Measurements from ENCODE around the gene IL1R2. TPM values are rescaled to one million over a fixed set of nuclear protein-coding genes. Genes with fewer than 3 reads are reported as not detected.
A peak's percentile ranks its signal among the peaks of the same experiment; 100 is the strongest.

IL1R2 gene
- total RNA-seq, 2 donors from 2014 or later, result 3.9 to 8.3 TPM

GRCh38 chr2:102029952-102030351 is 38.2 kb downstream of the IL1R2 start:
- no peak for ATAC-seq
- no peak for DNase-seq
- intact Hi-C loops (cut with DNase I), result no loop called here

- intact Hi-C loops (cut with DNase I), result no loop called here
- ATAC-seq (no peak), DNase-seq (no peak)
Measured at GRCh38 chr2:102030502-102030854, 38.7 kb downstream of the IL1R2 start.

- intact Hi-C loops (cut with DNase I), result no loop called here
- DNase-seq, result no peak
Measured at GRCh38 chr2:102030855-102031527, 39.2 kb downstream of the IL1R2 start.

DNA sequence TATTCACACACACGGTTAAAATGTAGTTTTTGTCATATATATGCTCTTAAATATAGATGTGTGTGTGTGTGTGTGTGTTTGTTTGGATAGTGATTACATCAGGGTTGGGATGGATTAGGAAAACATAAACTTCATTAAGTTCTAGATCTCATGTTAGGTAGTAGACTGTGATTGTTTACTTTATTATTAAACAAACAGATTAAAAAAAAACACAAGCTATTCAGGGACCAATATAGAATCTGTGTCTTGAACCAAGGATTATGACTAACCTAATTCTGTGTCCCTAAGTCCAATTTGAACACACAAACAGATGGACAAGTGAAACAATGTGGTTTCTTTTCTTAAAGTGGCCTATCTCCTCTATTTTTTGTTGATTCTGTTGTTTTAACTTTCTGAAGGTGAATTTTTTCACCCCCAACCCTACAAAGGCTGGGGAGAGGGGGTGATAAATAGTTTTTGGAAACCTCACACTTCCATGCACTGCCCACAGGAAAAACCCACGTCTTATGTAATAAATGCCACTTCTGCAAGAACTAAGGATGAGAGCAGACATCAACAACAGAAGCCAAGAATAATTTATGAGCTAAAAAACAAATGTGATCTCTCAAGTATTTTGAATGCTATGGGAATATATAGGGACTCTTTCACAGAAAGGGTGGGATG is 40.7 kb downstream of the IL1R2 start:
- DNase-seq (no peak), ATAC-seq (no peak)
- intact Hi-C loops (cut with DNase I), result no loop called here

More at GRCh38 chr2:102030855-102031527, 39.2 kb downstream of the IL1R2 start:
- ATAC-seq, result no peak

DNA sequence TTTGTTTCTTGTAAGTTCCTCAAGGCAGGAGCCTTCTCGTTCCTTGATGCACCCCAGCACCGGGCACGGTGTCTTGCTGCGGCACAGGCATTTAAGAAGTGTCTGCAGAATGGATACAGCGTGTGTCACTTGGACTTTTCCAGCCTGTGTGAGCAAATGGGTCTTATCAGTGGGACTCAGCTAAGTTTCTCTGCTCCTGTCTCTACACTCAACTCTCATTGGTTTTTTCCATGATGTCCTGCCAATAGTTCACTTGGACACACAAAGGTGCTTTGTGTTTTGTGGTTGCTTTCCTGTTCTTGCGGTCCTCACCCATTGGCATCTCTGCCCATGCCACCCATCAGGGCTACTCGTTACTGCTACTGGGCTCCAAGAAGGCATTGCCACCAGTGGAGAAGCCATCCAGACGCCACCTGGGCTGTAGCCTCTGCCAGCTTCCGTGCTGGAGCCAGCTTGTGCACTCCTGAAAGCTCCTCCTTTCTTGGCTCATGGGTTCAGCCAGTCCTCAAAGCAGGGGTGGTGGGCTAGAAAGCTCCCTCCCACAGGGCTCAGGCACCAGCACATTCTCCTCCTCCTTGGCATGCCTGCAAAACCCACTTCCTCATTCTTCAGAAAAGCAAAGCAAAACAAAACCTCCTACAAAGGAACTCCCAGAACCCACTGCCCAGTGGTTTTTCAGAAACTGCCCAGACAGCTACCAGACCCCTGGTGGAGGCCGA is 41.4 kb downstream of the IL1R2 start:
- intact Hi-C loops (cut with DNase I), result no loop called here
- ATAC-seq (peak; percentile 78 to 87), DNase-seq (peak; percentile 69)

GRCh38 chr2:102033750-102034682 is 42.3 kb downstream of the IL1R2 start:
- ATAC-seq, result peak in 1 of 2 donors; percentile 34
- intact Hi-C loops (cut with DNase I), result no loop called here
- no peak for DNase-seq

DNA sequence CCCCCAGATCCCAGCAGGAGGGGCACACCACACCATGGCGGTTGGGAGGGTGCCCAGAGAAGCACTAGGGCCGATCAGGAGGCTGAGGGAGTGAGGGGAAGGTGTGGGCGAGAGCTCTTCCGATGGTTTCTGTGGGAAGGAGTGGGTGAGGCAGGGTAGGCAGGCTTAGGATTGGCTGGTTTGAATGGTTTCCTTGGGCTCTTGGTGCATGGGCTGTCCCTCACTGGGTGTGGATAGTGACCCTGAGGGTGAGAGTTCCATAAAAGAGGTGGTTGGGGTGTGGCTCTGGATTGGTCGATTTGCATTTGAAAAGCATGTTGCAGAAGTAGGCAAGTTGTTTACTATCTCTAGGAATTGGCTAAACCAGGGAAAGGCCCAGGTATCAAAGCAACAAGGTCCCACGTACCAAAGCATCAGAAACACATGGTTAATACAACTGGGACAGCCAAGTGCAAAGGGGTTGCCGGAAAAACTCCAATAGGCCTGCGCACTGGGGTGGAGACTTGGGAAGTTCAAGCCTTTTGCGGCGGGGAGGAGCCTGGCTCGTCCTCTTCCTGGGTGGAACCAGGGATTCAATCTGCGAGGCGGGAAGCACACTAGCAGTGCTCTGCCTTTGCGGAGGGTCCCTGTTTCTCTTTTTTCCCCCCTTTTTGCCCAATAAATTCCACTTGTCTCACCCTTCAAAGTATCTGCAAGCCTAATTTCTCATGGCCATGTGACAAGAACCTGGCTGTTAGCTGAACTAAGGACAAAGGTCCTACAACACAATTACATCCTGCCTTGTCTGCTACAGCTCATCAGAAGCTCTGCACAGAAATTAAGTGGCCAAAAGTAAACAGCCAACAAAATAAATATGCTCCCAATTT is 43.2 kb downstream of the IL1R2 start:
- ATAC-seq, result no peak
- peak; percentile 31 for DNase-seq
- intact Hi-C loops (cut with DNase I), result no loop called here

GRCh38 chr2:102037681-102038080 is 45.9 kb downstream of the IL1R2 start:
- peak; percentile 28 for DNase-seq

GRCh38 chr2:102040229-102040628 is 48.5 kb downstream of the IL1R2 start:
- intact Hi-C loops (cut with DNase I), result no loop called here
- no peak for ATAC-seq
- no peak for DNase-seq

More at GRCh38 chr2:102037681-102038080, 45.9 kb downstream of the IL1R2 start:
- intact Hi-C loops (cut with DNase I), result no loop called here
- peak; percentile 61 to 64 for ATAC-seq

DNA sequence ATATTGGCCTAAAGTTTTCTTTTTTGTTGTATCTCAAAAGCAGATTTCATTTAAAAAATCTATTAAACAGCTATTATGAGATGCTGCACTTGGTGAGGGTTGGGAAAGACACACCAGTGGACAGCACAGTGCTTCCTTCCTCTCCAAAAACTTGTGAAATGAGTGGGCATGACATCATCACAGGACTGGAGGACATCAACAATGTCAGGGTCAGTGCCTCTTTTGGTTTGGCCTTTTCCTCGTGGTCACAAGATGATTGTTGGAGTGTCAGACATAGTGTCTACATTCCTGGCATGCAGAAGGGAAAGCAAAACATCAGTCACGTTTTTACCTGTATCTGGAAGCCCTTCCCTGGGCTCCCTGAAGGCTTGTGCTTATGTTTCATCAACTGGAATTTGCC is 49.6 kb downstream of the IL1R2 start:
- peak in 1 of 2 donors; percentile 62 for ATAC-seq
- no peak for DNase-seq
- intact Hi-C loops (cut with DNase I), result no loop called here

DNA sequence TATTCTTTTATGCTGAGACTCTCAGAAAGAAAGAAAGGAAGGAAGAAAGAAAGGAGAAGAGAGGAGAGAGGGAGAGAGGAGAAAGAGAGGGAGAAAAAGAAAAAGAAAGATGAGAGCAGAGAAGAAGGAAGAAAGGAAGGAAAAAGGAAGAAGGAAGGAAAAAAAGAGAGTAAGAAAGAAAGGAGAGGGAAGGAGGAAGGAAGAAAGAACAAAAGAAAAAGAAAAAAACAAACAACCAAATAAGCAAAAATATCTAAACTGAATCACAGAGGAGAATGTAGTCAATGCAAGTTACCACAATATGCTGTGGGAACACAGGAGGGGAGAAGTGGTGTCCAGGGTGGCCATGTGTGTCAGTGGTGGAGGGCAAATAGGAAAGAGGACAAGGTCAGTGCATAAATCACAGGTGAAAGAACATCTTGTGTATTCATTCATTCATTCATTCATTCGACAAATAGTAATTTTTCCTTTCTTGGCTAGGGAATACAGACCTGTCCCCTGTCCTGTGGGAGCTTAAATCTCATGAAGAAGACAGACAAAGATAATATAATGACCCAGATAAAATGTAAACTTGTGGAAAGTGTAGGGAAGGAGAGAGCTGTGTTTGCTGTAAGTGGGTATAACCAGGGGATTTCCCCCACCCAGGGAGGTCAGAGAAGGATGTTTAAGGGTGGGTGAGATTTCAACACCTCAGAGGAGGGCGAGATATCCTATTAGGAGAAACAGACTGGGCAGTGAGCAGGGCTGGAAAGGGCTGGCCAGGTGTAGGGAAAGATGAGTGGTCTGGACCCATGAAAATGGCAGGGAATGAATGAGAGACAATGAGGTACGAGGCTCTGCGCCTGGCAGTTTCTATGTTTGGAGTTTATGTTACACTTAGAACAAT is 50.7 kb downstream of the IL1R2 start:
- ATAC-seq, result no peak
- DNase-seq, result no peak
- intact Hi-C loops (cut with DNase I), result no loop called here

DNA sequence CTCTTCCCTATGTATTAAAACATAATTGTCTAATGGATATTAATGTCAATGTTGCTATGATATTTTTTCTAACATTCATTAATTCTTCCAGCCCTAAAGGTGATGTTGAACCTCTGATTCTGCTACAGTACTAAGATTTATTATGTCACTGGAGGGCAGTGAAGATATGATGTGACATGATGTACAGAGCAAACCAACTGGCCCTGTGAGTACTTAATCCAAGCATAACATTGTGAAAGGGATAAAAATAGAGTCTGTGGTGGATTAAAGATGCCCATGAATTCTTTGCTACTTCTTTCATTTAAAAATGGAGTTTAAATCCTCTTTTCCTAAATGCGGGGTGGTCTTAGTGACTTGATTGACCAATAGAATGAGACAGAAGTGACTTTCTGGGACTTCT is 51.8 kb downstream of the IL1R2 start:
- ATAC-seq (no peak), DNase-seq (no peak)
- intact Hi-C loops (cut with DNase I), result no loop called here

- DNase-seq (no peak), ATAC-seq (no peak)
- intact Hi-C loops (cut with DNase I), result no loop called here
Measured at GRCh38 chr2:102044235-102044896, 52.6 kb downstream of the IL1R2 start.

GRCh38 chr2:102044967-102045489 is 53.3 kb downstream of the IL1R2 start:
- no peak for DNase-seq
- intact Hi-C loops (cut with DNase I), result no loop called here
- ATAC-seq, result no peak

DNA sequence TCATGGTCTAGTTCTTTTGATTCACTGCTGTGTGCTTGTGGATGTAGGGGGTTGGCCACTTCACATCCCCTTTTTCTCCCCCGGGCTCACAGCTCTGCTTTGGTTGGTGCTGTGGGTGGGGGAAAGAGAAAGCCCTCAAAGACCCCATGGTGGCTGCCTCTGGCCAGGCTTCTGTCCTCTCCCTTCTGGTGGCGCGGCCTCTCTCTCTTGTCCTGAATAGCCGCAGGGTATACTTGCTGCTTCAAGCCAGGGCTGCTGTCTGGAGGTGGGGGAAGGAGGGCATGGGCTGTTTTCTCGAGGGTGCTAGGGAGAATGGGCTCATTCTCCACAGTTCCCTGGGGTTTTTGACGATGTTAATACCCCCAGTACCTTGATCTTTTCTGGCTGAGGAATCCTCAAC is 53.9 kb downstream of the IL1R2 start:
- ATAC-seq (no peak), DNase-seq (no peak)
- intact Hi-C loops (cut with DNase I), result no loop called here

DNA sequence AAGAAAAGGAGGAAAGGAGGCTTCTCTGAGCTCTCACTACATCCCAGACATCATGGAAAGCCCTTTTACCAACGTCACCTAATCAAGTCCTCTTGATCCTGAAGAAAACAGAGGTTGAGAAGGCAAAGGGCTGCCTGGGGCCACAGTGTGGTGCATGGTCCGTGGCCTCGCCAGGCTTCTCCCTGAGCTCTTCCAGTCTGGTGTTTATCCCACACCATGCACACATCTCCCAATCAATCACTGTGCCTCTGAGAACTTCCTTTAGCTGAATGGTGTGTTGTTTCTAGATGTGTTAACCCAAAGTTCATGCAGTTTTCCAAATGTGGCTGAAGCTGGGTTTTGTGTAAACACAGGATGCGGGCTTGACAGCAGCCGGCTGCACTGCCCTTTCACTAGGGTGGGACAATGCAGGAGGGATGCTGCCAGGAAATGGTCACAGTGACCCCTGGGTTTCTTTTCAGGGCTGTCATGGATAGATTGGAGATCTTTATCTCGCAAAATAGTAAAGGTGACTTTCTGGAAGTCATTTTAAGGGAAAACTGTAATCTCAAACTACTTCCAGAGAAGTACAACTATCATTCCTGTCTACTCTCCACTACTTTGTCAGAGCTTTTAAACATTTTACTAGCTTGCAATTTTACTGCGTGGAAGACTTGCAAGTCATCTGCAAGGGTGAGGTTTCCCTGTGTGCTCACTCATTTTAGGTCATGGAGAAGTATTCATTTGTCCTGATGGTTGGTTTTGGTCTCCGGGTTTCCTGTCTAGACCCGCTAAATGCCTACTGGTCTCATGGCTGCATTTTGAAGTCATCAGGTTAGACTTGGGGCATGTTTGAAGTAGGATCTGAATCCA is 54.6 kb downstream of the IL1R2 start:
- ATAC-seq (no peak), DNase-seq (no peak)
- intact Hi-C loops (cut with DNase I), result no loop called here

Measured in left cardiac atrium (tissue), 4 donors.